Activated CD8-positive, alpha-beta memory T cell treated with anti-CD3 and anti-CD28 coated beads, Interleukin-2, amount 50 U/mL, for 4 hours (primary cell): ENCODE measurements around the gene DOCK2.
"Not testable (repeated sequence)": the region's sequence is repeated elsewhere in the genome, so short reads cannot be mapped to it uniquely, and the experiment has no call there.

Source experiments
- DNase-seq: peaks from one replicate; pipeline ENCODE4 v3.0.0-alpha.2; 2020

Gene DOCK2

GRCh38 chr5:169641253-169641652, 4.2 kb downstream of the DOCK2 start:
- no peak for DNase-seq

GRCh38 chr5:169646856-169647255, 9.8 kb downstream of the DOCK2 start:
- no peak for DNase-seq

GRCh38 chr5:169647566-169647965, 10.5 kb downstream of the DOCK2 start:
- no peak for DNase-seq

GRCh38 chr5:169648725-169649310, 11.7 kb downstream of the DOCK2 start:
- no peak for DNase-seq

GRCh38 chr5:169649486-169649885, 12.4 kb downstream of the DOCK2 start:
- no peak for DNase-seq

GRCh38 chr5:169650701-169651331, 13.7 kb downstream of the DOCK2 start:
- no peak for DNase-seq

GRCh38 chr5:169651526-169651925, 14.5 kb downstream of the DOCK2 start:
- DNase-seq, result no peak

GRCh38 chr5:169652057-169652456, 15.0 kb downstream of the DOCK2 start:
- DNase-seq, result no peak

- DNase-seq, result no peak
Observed at GRCh38 chr5:169653091-169653490, 16.0 kb downstream of the DOCK2 start.

- DNase-seq, result no peak
Observed at GRCh38 chr5:169655353-169655752, 18.3 kb downstream of the DOCK2 start.

GRCh38 chr5:169656125-169656901, 19.2 kb downstream of the DOCK2 start:
- DNase-seq, result no peak

GRCh38 chr5:169657127-169657526, 20.1 kb downstream of the DOCK2 start:
- no peak for DNase-seq

GRCh38 chr5:169662451-169662850, 25.4 kb downstream of the DOCK2 start:
- not testable (repeated sequence) for DNase-seq

GRCh38 chr5:169663537-169663936, 26.5 kb downstream of the DOCK2 start:
- DNase-seq, result no peak

GRCh38 chr5:169666365-169666764, 29.3 kb downstream of the DOCK2 start:
- no peak for DNase-seq

- DNase-seq, result no peak
Observed at GRCh38 chr5:169667896-169668674, 31.0 kb downstream of the DOCK2 start.

GRCh38 chr5:169668732-169669131, 31.7 kb downstream of the DOCK2 start:
- no peak for DNase-seq

- no peak for DNase-seq
Observed at GRCh38 chr5:169670769-169671525, 33.9 kb downstream of the DOCK2 start.

GRCh38 chr5:169682026-169682425, 45.0 kb downstream of the DOCK2 start:
- no peak for DNase-seq

GRCh38 chr5:169686137-169686536, 49.1 kb downstream of the DOCK2 start:
- DNase-seq, result no peak

GRCh38 chr5:169688106-169688505, 51.0 kb downstream of the DOCK2 start:
- DNase-seq, result no peak

GRCh38 chr5:169691471-169691870, 54.4 kb downstream of the DOCK2 start:
- DNase-seq, result no peak
